H9 (cell line): ENCODE results near the gene PDS5A. TPM values are rescaled to one million over a fixed set of nuclear protein-coding genes. Genes with fewer than 3 reads are reported as not detected.

Experiments used
- DNase-seq: peaks from one replicate; pipeline ENCODE4 v3.0.0-alpha.2; 2017
- H2AFZ ChIP-seq: one replicate; pipeline ENCODE4 v1.6.1; 2013; ENCODE audit warnings: mild to moderate bottlenecking, low read length, control low read depth, moderate library complexity
- H2AK5ac ChIP-seq: 2 replicates; pipeline ENCODE4 v1.6.1; 2013; ENCODE audit warnings: low read length, control low read depth, mixed read lengths; ENCODE audit not compliant: insufficient read length
- H2BK120ac ChIP-seq: one replicate; pipeline ENCODE4 v1.6.1; 2013; ENCODE audit warnings: low read depth, mild to moderate bottlenecking, low read length, control low read depth, inconsistent platforms; ENCODE audit not compliant: poor library complexity, severe bottlenecking
- H2BK12ac ChIP-seq: 2 replicates; pipeline ENCODE4 v1.6.1; 2013; ENCODE audit warnings: low read length, control low read depth, mixed read lengths, low read depth; ENCODE audit not compliant: insufficient read length
- H2BK15ac ChIP-seq: 2 replicates; pipeline ENCODE4 v1.6.1; 2013; ENCODE audit warnings: low read depth, low read length, control low read depth
- H2BK20ac ChIP-seq: one replicate; pipeline ENCODE4 v1.6.1; 2013; ENCODE audit warnings: low read depth, mild to moderate bottlenecking, low read length, control low read depth, inconsistent platforms; ENCODE audit not compliant: poor library complexity, severe bottlenecking
- H2BK5ac ChIP-seq: 2 replicates; pipeline ENCODE4 v1.6.1; 2013; ENCODE audit warnings: low read length, control low read depth, mixed read lengths; ENCODE audit not compliant: insufficient read length
- H3K14ac ChIP-seq: 2 replicates; pipeline ENCODE4 v1.6.1; 2013; ENCODE audit warnings: low read length, control low read depth; ENCODE audit not compliant: insufficient read depth
- H3K18ac ChIP-seq: 2 replicates; pipeline ENCODE4 v1.6.1; 2013; ENCODE audit warnings: low read depth, mild to moderate bottlenecking, mixed read lengths, low read length, control low read depth; ENCODE audit not compliant: insufficient read length
- H3K23ac ChIP-seq: 2 replicates; pipeline ENCODE4 v1.6.1; 2013; ENCODE audit warnings: low read length, control low read depth, mixed read lengths, low read depth; ENCODE audit not compliant: insufficient read length
- H3K23me2 ChIP-seq: 2 replicates; pipeline ENCODE4 v1.6.1; 2013; ENCODE audit warnings: low read depth, mild to moderate bottlenecking, mixed read lengths, low read length, control low read depth; ENCODE audit not compliant: insufficient read length, poor library complexity, severe bottlenecking
- H3K27ac ChIP-seq: 2 replicates; pipeline ENCODE4 v1.5.1; 2013; ENCODE audit warnings: low read length, control low read depth, mixed read lengths, low read depth; ENCODE audit not compliant: insufficient read length
- H3K27me3 ChIP-seq: 2 replicates; pipeline ENCODE4 v1.6.1; 2013; ENCODE audit warnings: low read length, control low read depth, inconsistent platforms; ENCODE audit not compliant: insufficient read depth
- H3K4ac ChIP-seq: 2 replicates; pipeline ENCODE4 v1.6.1; 2013; ENCODE audit warnings: low read depth, mild to moderate bottlenecking, control low read depth, inconsistent platforms, low read length, moderate library complexity
- H3K4me1 ChIP-seq: 2 replicates; pipeline ENCODE4 v1.6.1; 2013; ENCODE audit warnings: low read length, control low read depth, inconsistent platforms; ENCODE audit not compliant: insufficient read depth
- H3K4me2 ChIP-seq: 2 replicates; pipeline ENCODE4 v1.6.1; 2013; ENCODE audit warnings: low read length, control low read depth, mixed read lengths; ENCODE audit not compliant: insufficient read length, insufficient read depth
- H3K56ac ChIP-seq: 2 replicates; pipeline ENCODE4 v1.6.1; 2013; ENCODE audit warnings: low read depth, mild to moderate bottlenecking, mixed read lengths, low read length, control low read depth; ENCODE audit not compliant: insufficient read length
- H3K79me1 ChIP-seq: 2 replicates; pipeline ENCODE4 v1.6.1; 2013; ENCODE audit warnings: low read depth, mild to moderate bottlenecking, moderate library complexity, low read length, control low read depth, inconsistent platforms; ENCODE audit not compliant: insufficient read depth, poor library complexity, severe bottlenecking
- H3K79me2 ChIP-seq: 2 replicates; pipeline ENCODE4 v1.6.1; 2013; ENCODE audit warnings: low read length, control low read depth, inconsistent platforms; ENCODE audit not compliant: insufficient read depth
- H3K9ac ChIP-seq: 2 replicates; pipeline ENCODE4 v1.6.1; 2013; ENCODE audit warnings: low read length, control low read depth, mixed read lengths; ENCODE audit not compliant: insufficient read length; ENCODE audit errors: extremely low read depth
- H3K9me3 ChIP-seq: one replicate; pipeline ENCODE4 v1.6.1; 2013; ENCODE audit warnings: low read depth, low read length, inconsistent platforms; ENCODE audit not compliant: control insufficient read depth
- H3T11ph ChIP-seq: one replicate; pipeline ENCODE4 v1.6.1; 2013; ENCODE audit warnings: mild to moderate bottlenecking, low read length, control low read depth, inconsistent platforms
- H4K20me1 ChIP-seq: one replicate; pipeline ENCODE4 v1.6.1; 2013; ENCODE audit not compliant: control insufficient read depth, insufficient read length, insufficient read depth
- H4K5ac ChIP-seq: 2 replicates; pipeline ENCODE4 v1.6.1; 2013; ENCODE audit warnings: low read depth, mild to moderate bottlenecking, mixed read lengths, low read length, control low read depth; ENCODE audit not compliant: insufficient read length
- H4K8ac ChIP-seq: replicated peaks from 2 replicates; pipeline ENCODE4 v1.6.1; 2013; ENCODE audit warnings: low read length, control low read depth, mixed read lengths, low read depth; ENCODE audit not compliant: insufficient read length
- H4K91ac ChIP-seq: 2 replicates; pipeline ENCODE4 v1.6.1; 2013; ENCODE audit warnings: low read depth, mild to moderate bottlenecking, moderate library complexity, mixed read lengths, low read length, control low read depth; ENCODE audit not compliant: insufficient read length
- H3K27ac Mint-ChIP-seq, 3 experiments: 2 replicates in 2 of 3; 3 replicates in 1 of 3; pipeline ENCODE4 v1.8.0; 2020 to 2021; ENCODE audit warnings: mixed read lengths in 3 of 3, mild to moderate bottlenecking in 1 of 3, moderate library complexity in 1 of 3
- H3K27me3 Mint-ChIP-seq: 2 replicates; pipeline ENCODE4 v1.8.0; 2021; ENCODE audit warnings: low read depth, mild to moderate bottlenecking, moderate library complexity, mixed read lengths
- H3K36me3 Mint-ChIP-seq, 3 experiments: 2 replicates in 2 of 3; 3 replicates in 1 of 3; pipeline ENCODE4 v1.8.0; 2020 to 2021; ENCODE audit warnings: low read depth in 3 of 3, mixed read lengths in 3 of 3; ENCODE audit not compliant: insufficient read depth in 1 of 3
- H3K4me1 Mint-ChIP-seq, 2 experiments: 2 replicates each; pipeline ENCODE4 v1.8.0; 2020; ENCODE audit warnings: mixed read lengths in 2 of 2
- H3K4me3 Mint-ChIP-seq, 2 experiments: 2 replicates in 1 of 2; 3 replicates in 1 of 2; pipeline ENCODE4 v1.8.0; 2020 to 2021; ENCODE audit warnings: mild to moderate bottlenecking in 2 of 2, mixed read lengths in 2 of 2, moderate library complexity in 1 of 2
- H3K9me3 Mint-ChIP-seq, 2 experiments: 2 replicates in 1 of 2; 3 replicates in 1 of 2; pipeline ENCODE4 v1.8.0; 2020; ENCODE audit warnings: mild to moderate bottlenecking in 2 of 2, mixed read lengths in 2 of 2, moderate library complexity in 1 of 2
- WGBS: extraction: QIAGEN DNeasy Blood & Tissue Kit; methylation state at CpG from one replicate; pipeline ENCODE4 v1.1.7; 2013; ENCODE audit warnings: missing lambda C conversion rate, low lambda C conversion rate, mixed read lengths; ENCODE audit not compliant: insufficient read length; ENCODE audit errors: extremely low coverage; 5-methylcytosine and 5-hydroxymethylcytosine counted together
- total RNA-seq: library from RNA; stranded (reverse); gene quantifications from 2 replicates; pipeline ENCODE4 v1.2.1, GENCODE V29; 2021
- TF ChIP-seq, protein P1 (sequence below): fragments of 200-600 bp; sonication (generic); conservative IDR thresholded peaks from 3 replicates; pipeline ENCODE4 v1.8.0; 2021; ENCODE audit warnings: antibody characterized with exemption, mild to moderate bottlenecking

PDS5A gene
- total RNA-seq, 1 experiment from 2014 or later: 65.4 TPM

DNA sequence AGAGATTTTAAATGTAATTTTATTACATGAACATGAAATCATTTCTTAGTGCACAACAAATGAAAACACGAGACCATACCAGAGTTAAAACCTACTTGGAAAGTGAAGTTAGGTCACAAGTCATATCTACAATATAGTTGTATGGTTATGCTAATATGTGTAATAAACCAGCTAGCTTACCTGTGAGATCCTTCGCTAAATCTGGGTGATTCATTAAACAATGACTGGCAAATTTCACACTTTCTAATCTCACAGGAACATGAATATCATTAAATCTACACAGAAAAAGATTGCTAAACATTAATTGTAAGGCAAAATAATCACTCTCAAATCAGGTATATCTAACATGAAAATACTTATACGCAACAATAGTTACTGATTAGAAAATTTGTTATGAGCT is 67.6 kb downstream of the PDS5A start:
- Histone ChIP-seq H3K4ac (no peak overlapping the region), H4K5ac (no peak overlapping the region), H3K4me1 (no peaks in the 10 kb centered on the region), H2BK5ac (no peak overlapping the region), H3K56ac (no peak overlapping the region), H3T11ph (no peak overlapping the region), H2BK20ac (no peak overlapping the region), H4K8ac (no peak overlapping the region), H3K4me2 (no peak overlapping the region), H3K9ac (no peak overlapping the region), H3K14ac (no peak overlapping the region), H4K20me1 (no peaks in the 10 kb centered on the region), H3K27ac (no peak overlapping the region), H4K91ac (no peak overlapping the region), H3K23me2 (no peaks in the 10 kb centered on the region), H2BK15ac (no peak overlapping the region), H2AK5ac (no peak overlapping the region), H2AFZ (no peak overlapping the region), H2BK12ac (no peak overlapping the region), H3K79me2 (no peaks in the 10 kb centered on the region), H3K27me3 (no peaks in the 10 kb centered on the region), H2BK120ac (no peak overlapping the region), H3K79me1 (no peaks in the 10 kb centered on the region), H3K18ac (no peak overlapping the region), H3K23ac (no peak overlapping the region), H3K9me3 (no peaks in the 10 kb centered on the region)
- H3K27me3 Mint-ChIP-seq: no peaks in the 10 kb centered on the region
- no peak for DNase-seq
- peaks cover 19 to 65% (median 63%) of the 10 kb centered on the region in 3 experiments; a peak in 6 of 7 replicates for H3K36me3 Mint-ChIP-seq
- WGBS: no CpG with 5 or more reads among the region's 3 CpGs
- TF ChIP-seq, protein P1, sequence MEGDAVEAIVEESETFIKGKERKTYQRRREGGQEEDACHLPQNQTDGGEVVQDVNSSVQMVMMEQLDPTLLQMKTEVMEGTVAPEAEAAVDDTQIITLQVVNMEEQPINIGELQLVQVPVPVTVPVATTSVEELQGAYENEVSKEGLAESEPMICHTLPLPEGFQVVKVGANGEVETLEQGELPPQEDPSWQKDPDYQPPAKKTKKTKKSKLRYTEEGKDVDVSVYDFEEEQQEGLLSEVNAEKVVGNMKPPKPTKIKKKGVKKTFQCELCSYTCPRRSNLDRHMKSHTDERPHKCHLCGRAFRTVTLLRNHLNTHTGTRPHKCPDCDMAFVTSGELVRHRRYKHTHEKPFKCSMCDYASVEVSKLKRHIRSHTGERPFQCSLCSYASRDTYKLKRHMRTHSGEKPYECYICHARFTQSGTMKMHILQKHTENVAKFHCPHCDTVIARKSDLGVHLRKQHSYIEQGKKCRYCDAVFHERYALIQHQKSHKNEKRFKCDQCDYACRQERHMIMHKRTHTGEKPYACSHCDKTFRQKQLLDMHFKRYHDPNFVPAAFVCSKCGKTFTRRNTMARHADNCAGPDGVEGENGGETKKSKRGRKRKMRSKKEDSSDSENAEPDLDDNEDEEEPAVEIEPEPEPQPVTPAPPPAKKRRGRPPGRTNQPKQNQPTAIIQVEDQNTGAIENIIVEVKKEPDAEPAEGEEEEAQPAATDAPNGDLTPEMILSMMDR: no peak
- no peaks in the 10 kb centered on the region for H3K9me3 Mint-ChIP-seq
- H3K27ac Mint-ChIP-seq: no peak overlapping the region
- H3K4me1 Mint-ChIP-seq: no peaks in the 10 kb centered on the region
- no peak overlapping the region for H3K4me3 Mint-ChIP-seq
